IMR-90 (cell line): ENCODE results near the gene GAB1. TPM values are rescaled to one million over a fixed set of nuclear protein-coding genes. Genes with fewer than 3 reads are reported as not detected.

ENCODE experiments used
- ATAC-seq: fragments of 200-7000 bp; cut with Tn5 transposase; 2 replicates; pipeline ENCODE4 v1.9.1; 2020; ENCODE audit warnings: low read depth, mild to moderate bottlenecking, moderate library complexity
- BruUV-seq: library from RNA; stranded (reverse); fragments of 400-500 nt; replicated peaks from 2 replicates; lab custom pipeline; 2021; lab: Mats Ljungman, UMichigan
- CTCF ChIA-PET: fragments of 300-600 bp; formaldehyde crosslinking; extraction: SDS; loops from one replicate; lab custom pipeline; 2021; ENCODE audit warnings: antibody characterized with exemption; lab: Yijun Ruan, JAX
- POLR2A ChIA-PET: fragments of 300-600 bp; sonication (Branson Sonifier 250); formaldehyde crosslinking; loops from one replicate; lab custom pipeline; 2022; ENCODE audit warnings: antibody characterized with exemption; ENCODE audit not compliant: unreplicated experiment; lab: Charles Lee
- DNase-seq: peaks from one replicate; pipeline ENCODE4 v3.0.0; 2013
- H2AFZ ChIP-seq: replicated peaks from 2 replicates; pipeline ENCODE3; 2013; ENCODE audit warnings: low read length, mild to moderate bottlenecking; ENCODE audit not compliant: poor library complexity
- H2AK5ac ChIP-seq: 2 replicates; pipeline ENCODE4 v1.6.1; 2013; ENCODE audit warnings: low read depth, low read length, inconsistent platforms
- H2AK9ac ChIP-seq: replicated peaks from 2 replicates; pipeline ENCODE3; 2013; ENCODE audit warnings: mild to moderate bottlenecking, low read depth, low read length, moderate library complexity; ENCODE audit not compliant: poor library complexity
- H2BK120ac ChIP-seq: 2 replicates; pipeline ENCODE4 v1.6.1; 2013; ENCODE audit warnings: low read depth, low read length, inconsistent platforms
- H2BK15ac ChIP-seq: 3 replicates; pipeline ENCODE4 v1.6.1; 2013; ENCODE audit warnings: low read depth, low read length, inconsistent platforms
- H2BK20ac ChIP-seq: 2 replicates; pipeline ENCODE4 v1.6.1; 2013; ENCODE audit warnings: low read depth, mild to moderate bottlenecking, inconsistent platforms, low read length, moderate library complexity
- H2BK5ac ChIP-seq: 2 replicates; pipeline ENCODE4 v1.6.1; 2013; ENCODE audit warnings: mild to moderate bottlenecking, low read depth, low read length, inconsistent platforms; ENCODE audit not compliant: poor library complexity, severe bottlenecking
- H3K14ac ChIP-seq: replicated peaks from 2 replicates; pipeline ENCODE4 v1.6.1; 2013; ENCODE audit warnings: low read depth, low read length, inconsistent platforms
- H3K18ac ChIP-seq: 2 replicates; pipeline ENCODE4 v1.6.1; 2013; ENCODE audit warnings: low read depth, low read length, control low read depth
- H3K23ac ChIP-seq: 2 replicates; pipeline ENCODE4 v1.6.1; 2013; ENCODE audit warnings: low read depth, low read length, inconsistent platforms
- H3K27ac ChIP-seq: 2 replicates; pipeline ENCODE4 v1.5.1; 2013; ENCODE audit warnings: mild to moderate bottlenecking, control low read depth, low read length; ENCODE audit not compliant: insufficient read depth
- H3K27me3 ChIP-seq: 2 replicates; pipeline ENCODE4 v1.6.1; 2013; ENCODE audit warnings: low read length; ENCODE audit not compliant: control insufficient read depth, insufficient read depth
- H3K36me3 ChIP-seq: 2 replicates; pipeline ENCODE4 v1.6.1; 2013; ENCODE audit warnings: low read length, mixed read lengths; ENCODE audit not compliant: control insufficient read depth, insufficient read depth
- H3K4ac ChIP-seq: 2 replicates; pipeline ENCODE4 v1.6.1; 2013; ENCODE audit warnings: low read depth, low read length, inconsistent platforms
- H3K4me1 ChIP-seq: 2 replicates; pipeline ENCODE4 v1.6.1; 2013; ENCODE audit warnings: low read length, mixed read lengths; ENCODE audit not compliant: control insufficient read depth, insufficient read depth
- H3K4me2 ChIP-seq: 2 replicates; pipeline ENCODE4 v1.6.1; 2013; ENCODE audit warnings: low read depth, mild to moderate bottlenecking, control low read depth, low read length, moderate library complexity
- H3K4me3 ChIP-seq: 2 replicates; pipeline ENCODE4 v1.5.1; 2013; ENCODE audit warnings: low read depth, mild to moderate bottlenecking, control low read depth, low read length, moderate library complexity; ENCODE audit not compliant: insufficient read depth
- H3K56ac ChIP-seq: 2 replicates; pipeline ENCODE4 v1.6.1; 2013; ENCODE audit warnings: low read length, inconsistent platforms; ENCODE audit not compliant: insufficient read depth; ENCODE audit errors: extremely low read depth
- H3K79me1 ChIP-seq, 2 experiments: 2 replicates each; pipeline ENCODE4 v1.6.1; 2013; ENCODE audit warnings: low read length in 2 of 2, inconsistent platforms in 1 of 2, low read depth in 1 of 2
- H3K9ac ChIP-seq: 2 replicates; pipeline ENCODE4 v1.6.1; 2013; ENCODE audit warnings: low read depth, low read length, control low read depth
- H3K9me1 ChIP-seq: 2 replicates; pipeline ENCODE4 v1.6.1; 2013; ENCODE audit warnings: low read length, inconsistent platforms; ENCODE audit not compliant: insufficient read depth
- H3K9me3 ChIP-seq: 2 replicates; pipeline ENCODE4 v1.6.1; 2013; ENCODE audit warnings: low read length; ENCODE audit not compliant: control insufficient read depth, insufficient read depth
- H4K20me1 ChIP-seq: 2 replicates; pipeline ENCODE4 v1.6.1; 2013; ENCODE audit warnings: low read length, inconsistent platforms; ENCODE audit not compliant: insufficient read depth
- H4K5ac ChIP-seq: 2 replicates; pipeline ENCODE4 v1.6.1; 2013; ENCODE audit warnings: mild to moderate bottlenecking, low read depth, low read length, control low read depth
- H4K8ac ChIP-seq, 2 experiments: 2 replicates each; pipeline ENCODE4 v1.6.1; 2013; ENCODE audit warnings: low read depth in 2 of 2, low read length in 2 of 2, control low read depth in 1 of 2, inconsistent platforms in 1 of 2
- H4K91ac ChIP-seq: 2 replicates; pipeline ENCODE4 v1.6.1; 2013; ENCODE audit warnings: low read depth, low read length, inconsistent platforms; ENCODE audit not compliant: insufficient read depth
- CEBPB ChIP-seq: IDR thresholded peaks from 2 replicates; pipeline ENCODE4 v1.6.1; 2012; ENCODE audit warnings: low read depth, low read length, improper control_type of control experiment
- MAFK ChIP-seq: IDR thresholded peaks from 2 replicates; pipeline ENCODE4 v1.6.1; 2012; ENCODE audit warnings: low read depth, low read length, improper control_type of control experiment
- MAZ ChIP-seq: IDR thresholded peaks from 2 replicates; pipeline ENCODE4 v1.6.1; 2012; ENCODE audit warnings: low read depth, mild to moderate bottlenecking, low read length, improper control_type of control experiment, moderate library complexity, borderline replicate concordance
- MXI1 ChIP-seq: IDR thresholded peaks from 2 replicates; pipeline ENCODE4 v1.6.1; 2012; ENCODE audit warnings: low read depth, mild to moderate bottlenecking, low read length, moderate library complexity, borderline replicate concordance
- POLR2A ChIP-seq: IDR thresholded peaks from 2 replicates; pipeline ENCODE4 v1.6.1; 2012; ENCODE audit warnings: mild to moderate bottlenecking, low read depth, low read length
- RCOR1 ChIP-seq: IDR thresholded peaks from 2 replicates; pipeline ENCODE4 v1.6.1; 2012; ENCODE audit warnings: mild to moderate bottlenecking, low read length, improper control_type of control experiment; ENCODE audit not compliant: insufficient replicate concordance
- RFX5 ChIP-seq: IDR thresholded peaks from 2 replicates; pipeline ENCODE4 v1.8.0; 2012; ENCODE audit warnings: low read depth, mild to moderate bottlenecking, low read length, moderate library complexity
- SMC3 ChIP-seq: fragments of 150-350 bp; IDR thresholded peaks from 2 replicates; pipeline ENCODE4 v1.6.1; 2016; ENCODE audit warnings: low read depth, mild to moderate bottlenecking, antibody characterized with exemption, low read length, moderate library complexity
- USF2 ChIP-seq: fragments of 150-350 bp; IDR thresholded peaks from 2 replicates; pipeline ENCODE4 v1.6.1; 2017; ENCODE audit warnings: mild to moderate bottlenecking, antibody characterized with exemption, low read length, low read depth
- WGBS, 2 experiments: methylation state at CpG; one replicate each; pipeline versions ENCODE4 v1.1.5 to v1.1.7; 2013; ENCODE audit warnings: missing lambda C conversion rate in 2 of 2; ENCODE audit not compliant: insufficient read length in 1 of 2; ENCODE audit errors: extremely low coverage in 2 of 2; 5-methylcytosine and 5-hydroxymethylcytosine counted together
- dilution Hi-C: fragments of 300-500 bp; cut with HindIII; formaldehyde crosslinking; loops from one replicate; pipeline ENCODE4 v1.14.3; 2018; ENCODE audit warnings: low sequenced_read_pairs; ENCODE audit not compliant: unreplicated experiment
- in situ Hi-C: fragments of 300-500 bp; cut with MboI; formaldehyde crosslinking; loops from 3 replicates; pipeline ENCODE4 v1.14.3; 2019; ENCODE audit warnings: low sequenced_read_pairs, inconsistent platforms, mixed read lengths
- intact Hi-C: fragments of 100-400 bp; cut with micrococcal nuclease; formaldehyde crosslinking; loops from 2 replicates; pipeline ENCODE4 v1.10.0; 2022
- polyA plus RNA-seq, 3 experiments: library from polyadenylated mRNA; depleted of rRNA; stranded (reverse); fragments of >200 nt; gene quantifications; 2 replicates each; pipeline ENCODE4 v1.2.3, GENCODE V29; 2012; ENCODE audit warnings: low replicate concordance in 1 of 3
- total RNA-seq: library from RNA; depleted of rRNA; stranded (reverse); fragments of >200 nt; gene quantifications from 2 replicates; pipeline ENCODE4 v1.2.3, GENCODE V29; 2012

The GAB1 gene
- total and polyA plus RNA-seq, 2 of the 4 experiments (the other 2 are of a cell fraction), result 2.8 to 12.0 TPM

- CTCF ChIA-PET, result no interaction called here
Observed at GRCh38 chr4:143326735-143327134, 9.9 kb upstream of the GAB1 start.

More at GRCh38 chr4:143326735-143327134, 9.9 kb upstream of the GAB1 start:
- Histone ChIP-seq H3K79me1 (no peaks in the 10 kb centered on the region), H2AK5ac (no peak overlapping the region), H2AFZ (no peak overlapping the region), H3K4me3 (no peak overlapping the region), H3K14ac (no peak overlapping the region), H3K9me1 (no peaks in the 10 kb centered on the region), H3K18ac (no peak overlapping the region), H4K5ac (no peak overlapping the region), H3K56ac (no peak overlapping the region), H3K9me3 (no peaks in the 10 kb centered on the region), H2BK15ac (no peak overlapping the region), H2BK5ac (no peak overlapping the region), H2BK20ac (no peak overlapping the region), H3K27me3 (no peaks in the 10 kb centered on the region), H3K4ac (no peak overlapping the region), H3K36me3 (no peaks in the 10 kb centered on the region), H3K4me2 (no peak overlapping the region), H2AK9ac (no peak overlapping the region), H2BK120ac (no peak overlapping the region), H4K8ac (no peak overlapping the region), H3K27ac (no peak overlapping the region), H4K91ac (no peak overlapping the region), H3K9ac (no peak overlapping the region), H4K20me1 (no peaks in the 10 kb centered on the region), H3K4me1 (no peaks in the 10 kb centered on the region; the same call in 1 of the 2 replicates), H3K23ac (no peak overlapping the region)
- in situ Hi-C loops (loop anchor here (25.0 kb wide), 1 partner anchor 114 kb away; no protein-coding TSS in a partner anchor), dilution Hi-C loops (no loop called here), intact Hi-C loops (no loop called here)
- ATAC-seq (no peak), DNase-seq (no peak)
- POLR2A ChIA-PET, result no interaction called here
- no peak for TF ChIP-seq USF2
- TF ChIP-seq RCOR1, result no peak
- TF ChIP-seq MAZ, result no peak
- TF ChIP-seq POLR2A, result no peak
- TF ChIP-seq SMC3, result no peak
- no peak for TF ChIP-seq MXI1
- TF ChIP-seq CEBPB, result no peak
- TF ChIP-seq RFX5, result no peak
- TF ChIP-seq MAFK, result no peak
- BruUV-seq, result no TSS peak
- WGBS, 2 experiments, result no CpG with 5 or more reads among the region's 4 CpGs
